Fibroblast of skin of scalp (primary cell): ENCODE data around the gene TFPI.

ENCODE experiments used
- DNase-seq: peaks from one replicate; pipeline ENCODE4 v3.0.0-alpha.2; 2013

The TFPI gene

GRCh38 chr2:187503700-187504099, 50.5 kb downstream of the TFPI start:
- no peak for DNase-seq

GRCh38 chr2:187502467-187502866, 51.8 kb downstream of the TFPI start:
- DNase-seq: no peak

GRCh38 chr2:187500585-187501359, 53.5 kb downstream of the TFPI start:
- peak; percentile 55 for DNase-seq

- DNase-seq: peak; percentile 67
Measured at GRCh38 chr2:187499941-187500532, 54.2 kb downstream of the TFPI start.

- peak; percentile 5 for DNase-seq
Measured at GRCh38 chr2:187497858-187498463, 56.3 kb downstream of the TFPI start.

GRCh38 chr2:187497140-187497539, 57.1 kb downstream of the TFPI start:
- no peak for DNase-seq

GRCh38 chr2:187495324-187495723, 58.9 kb downstream of the TFPI start:
- no peak for DNase-seq

- no peak for DNase-seq
Measured at GRCh38 chr2:187493877-187494568, 60.2 kb downstream of the TFPI start.

GRCh38 chr2:187493180-187493579, 61.1 kb downstream of the TFPI start:
- no peak for DNase-seq

GRCh38 chr2:187486241-187486640, 68.0 kb downstream of the TFPI start:
- DNase-seq: no peak

- DNase-seq: no peak
Measured at GRCh38 chr2:187485523-187485922, 68.7 kb downstream of the TFPI start.

- no peak for DNase-seq
Measured at GRCh38 chr2:187483537-187483936, 70.7 kb downstream of the TFPI start.

GRCh38 chr2:187482796-187483195, 71.4 kb downstream of the TFPI start:
- DNase-seq: no peak

GRCh38 chr2:187481543-187481942, 72.7 kb downstream of the TFPI start:
- DNase-seq: no peak

- DNase-seq: no peak
Measured at GRCh38 chr2:187478719-187479118, 75.5 kb downstream of the TFPI start.

GRCh38 chr2:187477051-187477450, 77.2 kb downstream of the TFPI start:
- DNase-seq: peak; percentile 33

- DNase-seq: no peak
Measured at GRCh38 chr2:187475499-187476248, 78.6 kb downstream of the TFPI start.

GRCh38 chr2:187470698-187471097, 83.5 kb downstream of the TFPI start:
- no peak for DNase-seq

- DNase-seq: no peak
Measured at GRCh38 chr2:187469538-187469937, 84.7 kb downstream of the TFPI start.

- no peak for DNase-seq
Measured at GRCh38 chr2:187468262-187468661, 86.0 kb downstream of the TFPI start.

GRCh38 chr2:187466129-187466792, 88.0 kb downstream of the TFPI start:
- no peak for DNase-seq

- no peak for DNase-seq
Measured at GRCh38 chr2:187462839-187463238, 91.4 kb downstream of the TFPI start.
